Measurements from ENCODE around the gene DUSP10.

DUSP10 gene

DNA sequence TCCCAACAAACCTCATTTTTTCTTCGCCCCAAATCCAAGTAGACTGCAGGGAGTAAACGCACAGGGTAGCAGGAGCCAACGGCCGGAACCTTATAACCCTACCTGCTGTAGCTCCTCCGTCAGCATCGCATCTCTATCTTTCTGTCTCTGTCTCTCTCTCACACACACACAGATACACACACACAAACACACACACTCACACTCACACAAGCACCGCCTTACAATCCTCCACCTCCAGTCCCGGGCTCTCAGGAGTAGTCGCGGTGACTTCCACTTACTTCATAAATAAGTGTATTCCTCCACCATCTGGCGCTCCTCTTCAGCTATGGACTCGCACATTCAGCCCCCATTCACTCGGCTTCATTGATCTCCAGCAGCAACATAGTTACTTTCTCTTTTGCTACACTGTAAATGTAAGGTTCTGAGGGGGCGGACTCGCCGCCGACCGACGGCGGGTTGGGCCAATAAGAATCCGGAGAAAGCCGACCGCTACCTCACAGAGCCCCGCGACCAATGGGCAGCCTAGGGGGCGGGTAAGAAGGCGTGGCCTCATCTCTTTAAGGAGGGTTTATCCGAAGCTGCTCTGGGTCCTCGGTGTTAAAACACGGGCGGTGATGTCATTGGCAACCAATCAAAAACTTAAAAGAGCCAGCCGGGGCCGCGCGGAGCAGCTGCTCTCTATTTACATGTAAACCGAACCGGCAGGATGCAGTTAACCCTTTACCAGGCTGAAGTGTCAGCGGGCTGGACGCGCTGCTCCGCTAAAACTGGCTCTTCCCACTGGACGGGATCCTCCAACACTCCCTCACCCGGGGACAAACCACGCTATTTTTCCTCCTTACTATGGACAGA is at the start of gene DUSP10:
DUSP10 (minus strand) TSS at position 387 of the 852 bp plus-strand sequence. CDS start 2,345 bp downstream, outside the sequence.
- TF ChIP-seq ZNF274 (IDR thresholded peaks at IDR 0.05; ENCODE audit: low read depth, low read length), result no peak

GRCh38 chr1:221788466-221788865 is 46.6 kb upstream of the DUSP10 start:
- no peak for TF ChIP-seq ZNF274 (IDR thresholded peaks at IDR 0.05; ENCODE audit: low read depth, low read length)
- H3K4me3 ChIP-seq (ENCODE audit: low read length), result no peak overlapping the region

More for the DNA sequence above, at the start of gene DUSP10:
- peak within 1 kb of the TSS; percentile 96 for H3K4me3 ChIP-seq (ENCODE audit: low read length)

- TF ChIP-seq ZNF274 (IDR thresholded peaks at IDR 0.05; ENCODE audit: low read depth, low read length), result no peak
- H3K4me3 ChIP-seq (ENCODE audit: low read length), result no peak overlapping the region
Measured at GRCh38 chr1:221786647-221787046, 44.8 kb upstream of the DUSP10 start.

DNA sequence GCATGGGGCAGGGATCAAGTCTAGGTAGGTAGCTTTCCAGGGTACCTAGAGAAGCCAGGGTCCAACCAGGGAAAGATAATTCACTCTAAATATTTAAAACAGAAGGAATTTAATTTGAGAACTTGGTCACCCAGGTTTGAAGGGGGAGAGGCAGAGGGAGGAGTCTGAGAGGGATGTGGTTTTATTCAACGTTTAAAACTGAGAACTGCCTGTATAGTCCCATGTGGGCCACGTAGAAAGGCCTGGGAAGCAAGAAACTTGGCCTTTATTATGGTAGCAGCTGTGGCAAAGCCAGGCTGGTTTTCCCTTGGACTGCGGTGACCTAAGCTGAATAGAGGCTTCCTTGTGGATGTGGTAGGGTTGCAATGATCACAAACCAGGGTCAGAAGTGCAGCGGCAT is 42.0 kb upstream of the DUSP10 start:
- H3K4me3 ChIP-seq (ENCODE audit: low read length), result no peak overlapping the region; the same call in 1 of the 2 replicates
- no peak for TF ChIP-seq ZNF274 (IDR thresholded peaks at IDR 0.05; ENCODE audit: low read depth, low read length)

- no peak for TF ChIP-seq ZNF274 (IDR thresholded peaks at IDR 0.05; ENCODE audit: low read depth, low read length)
- H3K4me3 ChIP-seq (ENCODE audit: low read length), result no peak overlapping the region; the same call in 1 of the 2 replicates
Measured at GRCh38 chr1:221783437-221783836, 41.5 kb upstream of the DUSP10 start.

- no peak for TF ChIP-seq ZNF274 (IDR thresholded peaks at IDR 0.05; ENCODE audit: low read depth, low read length)
- H3K4me3 ChIP-seq (ENCODE audit: low read length), result no peak overlapping the region
Measured at GRCh38 chr1:221782970-221783369, 41.1 kb upstream of the DUSP10 start.

DNA sequence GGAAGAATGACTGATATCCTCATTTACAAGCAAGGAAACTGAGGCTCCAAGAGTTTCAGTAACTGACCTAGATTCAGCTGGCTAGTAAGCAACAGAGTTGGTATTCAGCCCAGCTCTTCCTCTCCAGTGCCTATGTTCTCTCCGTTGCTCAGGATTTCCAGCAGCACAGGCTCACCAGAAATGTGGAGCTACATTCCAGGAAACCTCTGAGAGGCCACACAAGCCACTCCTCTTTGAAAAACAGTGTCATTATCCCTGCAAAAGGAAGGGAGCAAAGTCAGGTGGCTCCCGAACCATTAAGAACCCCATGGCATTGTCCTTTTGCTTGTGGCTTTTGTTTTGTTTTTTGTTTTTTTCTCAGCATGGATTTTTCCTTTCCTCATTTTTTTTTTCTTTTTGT is 40.6 kb upstream of the DUSP10 start:
- no peak overlapping the region for H3K4me3 ChIP-seq (ENCODE audit: low read length)
- TF ChIP-seq ZNF274 (IDR thresholded peaks at IDR 0.05; ENCODE audit: low read depth, low read length), result no peak

DNA sequence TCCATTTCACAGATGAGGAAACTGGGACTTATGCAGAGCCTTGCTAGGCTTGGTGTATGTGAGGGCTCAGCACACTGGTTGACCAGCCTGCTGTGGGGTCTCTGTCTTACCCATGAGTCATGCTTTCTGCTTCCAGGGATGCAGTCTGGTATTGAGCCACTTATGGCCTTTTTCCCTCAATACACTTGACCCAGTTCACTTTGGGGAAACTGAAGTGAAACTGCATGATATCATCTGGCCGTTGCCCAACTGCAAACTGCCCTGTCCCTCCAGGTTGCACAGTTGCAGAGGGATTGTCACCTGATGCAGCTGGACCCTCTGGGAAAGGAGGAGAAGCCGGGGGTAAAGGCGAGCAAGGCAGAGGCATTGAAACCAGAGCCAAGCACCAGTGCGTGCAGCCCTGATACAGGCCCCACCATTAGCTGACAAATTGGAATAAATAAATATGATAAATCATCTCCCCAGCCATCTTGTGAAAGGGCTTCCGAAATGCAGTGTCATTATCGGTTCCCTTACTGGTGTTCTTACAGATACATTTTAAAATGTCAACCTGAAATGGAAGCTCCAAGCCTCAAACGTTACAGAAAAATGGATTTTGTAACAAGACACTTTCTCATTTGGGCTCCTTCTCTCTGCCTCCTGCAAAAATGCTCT is 39.3 kb upstream of the DUSP10 start:
- no peak for TF ChIP-seq ZNF274 (IDR thresholded peaks at IDR 0.05; ENCODE audit: low read depth, low read length)
- no peak overlapping the region for H3K4me3 ChIP-seq (ENCODE audit: low read length)

GRCh38 chr1:221780175-221780574 is 38.3 kb upstream of the DUSP10 start:
- no peak for TF ChIP-seq ZNF274 (IDR thresholded peaks at IDR 0.05; ENCODE audit: low read depth, low read length)

GRCh38 chr1:221779771-221780170 is 37.9 kb upstream of the DUSP10 start:
- TF ChIP-seq ZNF274 (IDR thresholded peaks at IDR 0.05; ENCODE audit: low read depth, low read length), result no peak
- no peak overlapping the region for H3K4me3 ChIP-seq (ENCODE audit: low read length)

More at GRCh38 chr1:221780175-221780574, 38.3 kb upstream of the DUSP10 start:
- H3K4me3 ChIP-seq (ENCODE audit: low read length), result no peak overlapping the region

DNA sequence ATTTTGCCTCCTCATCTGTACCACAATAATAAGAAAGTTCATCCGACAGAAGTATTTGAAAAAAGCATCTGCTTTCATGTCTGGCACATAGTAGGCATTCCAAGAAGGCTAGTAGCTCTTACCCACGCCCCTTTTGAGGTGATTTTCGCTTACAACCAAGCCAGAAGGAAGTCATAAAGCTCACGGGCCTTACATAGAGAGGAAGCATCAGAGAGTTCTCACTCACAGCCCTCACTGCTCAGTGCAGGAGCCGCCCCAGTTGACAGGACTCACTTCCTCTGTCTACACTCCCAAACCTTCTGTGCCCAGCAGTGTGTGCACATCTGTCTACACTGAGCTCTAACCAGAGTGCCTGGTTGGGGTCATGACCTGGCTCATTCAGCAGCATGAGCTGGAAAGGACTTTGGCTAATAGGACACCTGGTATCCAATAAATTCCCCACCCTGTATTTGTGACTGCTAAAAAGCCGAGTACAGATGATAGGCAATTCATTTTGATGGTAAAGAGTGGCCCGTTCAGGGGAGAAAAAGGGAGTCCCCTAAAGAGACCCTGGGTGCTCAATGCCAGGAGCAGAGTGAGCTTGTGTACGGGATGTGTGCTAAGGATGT is 36.8 kb upstream of the DUSP10 start:
- peak overlapping the region; percentile 39; the same call in 1 of the 2 replicates for H3K4me3 ChIP-seq (ENCODE audit: low read length)
- TF ChIP-seq ZNF274 (IDR thresholded peaks at IDR 0.05; ENCODE audit: low read depth, low read length), result no peak

DNA sequence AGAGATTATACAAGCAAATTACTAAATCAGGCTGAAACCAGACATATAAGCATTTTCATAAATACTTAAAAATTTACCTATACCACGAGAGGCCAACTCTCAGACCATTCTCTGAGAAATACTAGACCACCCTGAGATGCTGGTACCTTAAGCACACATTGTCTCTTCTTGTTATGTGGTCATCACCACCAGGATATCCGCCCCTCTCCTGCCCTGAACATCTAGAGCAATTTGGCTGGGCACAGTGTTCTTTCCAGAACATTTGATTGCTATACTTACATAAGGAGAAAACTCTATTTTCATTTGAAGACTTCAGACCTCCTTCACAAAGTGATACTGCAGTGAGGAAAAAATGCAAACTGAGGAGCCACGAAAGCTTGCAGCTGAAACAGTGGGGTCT is 36.2 kb upstream of the DUSP10 start:
- peak overlapping the region; percentile 39; the same call in 1 of the 2 replicates for H3K4me3 ChIP-seq (ENCODE audit: low read length)
- TF ChIP-seq ZNF274 (IDR thresholded peaks at IDR 0.05; ENCODE audit: low read depth, low read length), result no peak

- H3K4me3 ChIP-seq (ENCODE audit: low read length), result no peak overlapping the region
- no peak for TF ChIP-seq ZNF274 (IDR thresholded peaks at IDR 0.05; ENCODE audit: low read depth, low read length)
Measured at GRCh38 chr1:221777431-221778072, 35.7 kb upstream of the DUSP10 start.

Data from GM08714 (cell line).